CD4-positive, alpha-beta T cell treated with Interleukin-6 for 4 hours (primary cell): Measurements from ENCODE around the gene CASQ2.

Experiments
- DNase-seq: peaks from one replicate; pipeline ENCODE4 v3.0.0-alpha.2; 2020; ENCODE audit warnings: mixed read lengths

The CASQ2 gene

GRCh38 chr1:115727706-115728249 lies 40.7 kb downstream of the CASQ2 start:
- DNase-seq: no peak

GRCh38 chr1:115726570-115726969 lies 41.9 kb downstream of the CASQ2 start:
- no peak for DNase-seq

- no peak for DNase-seq
Measured at GRCh38 chr1:115726161-115726560, 42.4 kb downstream of the CASQ2 start.

- DNase-seq: no peak
Measured at GRCh38 chr1:115725600-115725999, 42.9 kb downstream of the CASQ2 start.

GRCh38 chr1:115723756-115724155 lies 44.8 kb downstream of the CASQ2 start:
- no peak for DNase-seq

- no peak for DNase-seq
Measured at GRCh38 chr1:115722221-115722620, 46.3 kb downstream of the CASQ2 start.

GRCh38 chr1:115719285-115719684 lies 49.2 kb downstream of the CASQ2 start:
- no peak for DNase-seq

- DNase-seq: no peak
Measured at GRCh38 chr1:115718011-115718754, 50.3 kb downstream of the CASQ2 start.

GRCh38 chr1:115717541-115717940 lies 51.0 kb downstream of the CASQ2 start:
- peak; percentile 19 for DNase-seq

- no peak for DNase-seq
Measured at GRCh38 chr1:115714572-115715141, 53.9 kb downstream of the CASQ2 start.

GRCh38 chr1:115713906-115714305 lies 54.6 kb downstream of the CASQ2 start:
- no peak for DNase-seq

- DNase-seq: no peak
Measured at GRCh38 chr1:115712911-115713609, 55.5 kb downstream of the CASQ2 start.

GRCh38 chr1:115710859-115711624 lies 57.5 kb downstream of the CASQ2 start:
- no peak for DNase-seq

- peak; percentile 5 for DNase-seq
Measured at GRCh38 chr1:115706587-115707425, 61.7 kb downstream of the CASQ2 start.

- DNase-seq: no peak
Measured at GRCh38 chr1:115705963-115706362, 62.6 kb downstream of the CASQ2 start.

GRCh38 chr1:115705085-115705951 lies 63.2 kb downstream of the CASQ2 start:
- no peak for DNase-seq

- DNase-seq: no peak
Measured at GRCh38 chr1:115702959-115703358, 65.6 kb downstream of the CASQ2 start.

- no peak for DNase-seq
Measured at GRCh38 chr1:115701090-115701489, 67.4 kb downstream of the CASQ2 start.

- DNase-seq: no peak
Measured at GRCh38 chr1:115697619-115698018, 70.9 kb downstream of the CASQ2 start.

- no peak for DNase-seq
Measured at GRCh38 chr1:115694805-115695204, 73.7 kb downstream of the CASQ2 start.

- no peak for DNase-seq
Measured at GRCh38 chr1:115692224-115692623, 76.3 kb downstream of the CASQ2 start.
